Measurements from ENCODE around the gene PCSK5. TPM values are rescaled to one million over a fixed set of nuclear protein-coding genes. Genes with fewer than 3 reads are reported as not detected.

PCSK5 gene
- total RNA-seq, 2 donors from 2014 or later = 2.5 to 3.5 TPM

GRCh38 chr9:76249309-76249708 is 358.8 kb downstream of the PCSK5 start:
- no peak overlapping the region for H3K4me3 ChIP-seq (ENCODE audit: low read length)
- H3K27me3 ChIP-seq (ENCODE audit: control insufficient read depth, insufficient read depth, low read length, poor library complexity, severe bottlenecking) = no peaks in the 10 kb centered on the region
- DNase-seq = no peak
- no peak overlapping the region for H3K9ac ChIP-seq (ENCODE audit: extremely low read depth, low read length, poor library complexity, severe bottlenecking)
- peaks cover 2% of the 10 kb centered on the region for H3K4me1 Mint-ChIP-seq
- H3K36me3 ChIP-seq (ENCODE audit: control insufficient read depth, insufficient read depth, low read length) = no peaks in the 10 kb centered on the region
- H3K27ac Mint-ChIP-seq = no peak overlapping the region
- H3K4me3 Mint-ChIP-seq = no peak overlapping the region
- no peaks in the 10 kb centered on the region for H3K27me3 Mint-ChIP-seq (ENCODE audit: insufficient read depth)
- H3K4me1 ChIP-seq (ENCODE audit: control insufficient read depth, insufficient read depth, low read length) = no peaks in the 10 kb centered on the region
- TF ChIP-seq CTCF (conservative IDR thresholded peaks at IDR 0.05) = no peak
- no peaks in the 10 kb centered on the region for H3K9me3 ChIP-seq (ENCODE audit: control insufficient read depth, low read length)
- H3K9me3 Mint-ChIP-seq = no peaks in the 10 kb centered on the region
- no peak overlapping the region for H3K27ac ChIP-seq (ENCODE audit: low read depth, low read length)
- no peaks in the 10 kb centered on the region for H3K36me3 Mint-ChIP-seq (ENCODE audit: low read depth)

GRCh38 chr9:76255781-76256455 is 365.4 kb downstream of the PCSK5 start:
- no peak for TF ChIP-seq CTCF (conservative IDR thresholded peaks at IDR 0.05)
- peaks cover 7% of the 10 kb centered on the region for H3K27me3 Mint-ChIP-seq (ENCODE audit: insufficient read depth)
- no peaks in the 10 kb centered on the region for H3K9me3 ChIP-seq (ENCODE audit: control insufficient read depth, low read length)
- no peak overlapping the region for H3K27ac ChIP-seq (ENCODE audit: low read depth, low read length)
- 95 to 96% methylated on average over 12 of the region's 12 CpGs for WGBS, 2 experiments (ENCODE audit: insufficient coverage in 1 of 2, insufficient read length in 1 of 2)
- no peaks in the 10 kb centered on the region for H3K27me3 ChIP-seq (ENCODE audit: control insufficient read depth, insufficient read depth, low read length, poor library complexity, severe bottlenecking)
- no peaks in the 10 kb centered on the region for H3K36me3 Mint-ChIP-seq (ENCODE audit: low read depth)
- H3K27ac Mint-ChIP-seq = no peak overlapping the region
- H3K4me1 ChIP-seq (ENCODE audit: control insufficient read depth, insufficient read depth, low read length) = peaks cover 3% of the 10 kb centered on the region
- H3K4me3 ChIP-seq (ENCODE audit: low read length) = no peak overlapping the region
- no peak overlapping the region for H3K9ac ChIP-seq (ENCODE audit: extremely low read depth, low read length, poor library complexity, severe bottlenecking)
- H3K9me3 Mint-ChIP-seq = no peaks in the 10 kb centered on the region
- no peak for DNase-seq
- no peak overlapping the region for H3K4me3 Mint-ChIP-seq
- no peaks in the 10 kb centered on the region for H3K36me3 ChIP-seq (ENCODE audit: control insufficient read depth, insufficient read depth, low read length)
- no peaks in the 10 kb centered on the region for H3K4me1 Mint-ChIP-seq

- no peak overlapping the region for H3K9ac ChIP-seq (ENCODE audit: extremely low read depth, low read length, poor library complexity, severe bottlenecking)
These were observed 366.8 kb downstream of the PCSK5 start for GRCh38 chr9:76257311-76257710.

More at GRCh38 chr9:76257311-76257710, 366.8 kb downstream of the PCSK5 start:
- no peaks in the 10 kb centered on the region for H3K9me3 ChIP-seq (ENCODE audit: control insufficient read depth, low read length)
- no peaks in the 10 kb centered on the region for H3K4me1 Mint-ChIP-seq
- no peaks in the 10 kb centered on the region for H3K36me3 Mint-ChIP-seq (ENCODE audit: low read depth)
- no peaks in the 10 kb centered on the region for H3K27me3 ChIP-seq (ENCODE audit: control insufficient read depth, insufficient read depth, low read length, poor library complexity, severe bottlenecking)
- no peak overlapping the region for H3K4me3 ChIP-seq (ENCODE audit: low read length)
- H3K27ac Mint-ChIP-seq = no peak overlapping the region
- 93 to 94% methylated on average over 7 of the region's 7 CpGs for WGBS, 2 experiments (ENCODE audit: insufficient coverage in 1 of 2, insufficient read length in 1 of 2)
- H3K36me3 ChIP-seq (ENCODE audit: control insufficient read depth, insufficient read depth, low read length) = no peaks in the 10 kb centered on the region
- DNase-seq = no peak
- H3K27ac ChIP-seq (ENCODE audit: low read depth, low read length) = no peak overlapping the region
- no peak overlapping the region for H3K4me3 Mint-ChIP-seq
- peaks cover 10% of the 10 kb centered on the region for H3K27me3 Mint-ChIP-seq (ENCODE audit: insufficient read depth)
- H3K4me1 ChIP-seq (ENCODE audit: control insufficient read depth, insufficient read depth, low read length) = peaks cover 3% of the 10 kb centered on the region
- peaks cover 2% of the 10 kb centered on the region for H3K9me3 Mint-ChIP-seq
- no peak for TF ChIP-seq CTCF (conservative IDR thresholded peaks at IDR 0.05)

Data from endodermal cell (in vitro differentiated cells).